NT2/D1 (cell line): ENCODE measurements around the gene TRAK1.

Experiments used
- SUZ12 ChIP-seq: IDR thresholded peaks from 2 replicates; pipeline ENCODE4 v1.6.1; 2011; ENCODE audit not compliant: insufficient read length, insufficient read depth; ENCODE audit errors: extremely low read depth
- YY1 ChIP-seq: IDR thresholded peaks from 2 replicates; pipeline ENCODE4 v1.6.1; 2011; ENCODE audit not compliant: insufficient read length, insufficient read depth
- ZNF274 ChIP-seq: IDR thresholded peaks from 2 replicates; pipeline ENCODE4 v1.6.1; 2011; ENCODE audit warnings: mild to moderate bottlenecking, low read depth, low read length

DNA sequence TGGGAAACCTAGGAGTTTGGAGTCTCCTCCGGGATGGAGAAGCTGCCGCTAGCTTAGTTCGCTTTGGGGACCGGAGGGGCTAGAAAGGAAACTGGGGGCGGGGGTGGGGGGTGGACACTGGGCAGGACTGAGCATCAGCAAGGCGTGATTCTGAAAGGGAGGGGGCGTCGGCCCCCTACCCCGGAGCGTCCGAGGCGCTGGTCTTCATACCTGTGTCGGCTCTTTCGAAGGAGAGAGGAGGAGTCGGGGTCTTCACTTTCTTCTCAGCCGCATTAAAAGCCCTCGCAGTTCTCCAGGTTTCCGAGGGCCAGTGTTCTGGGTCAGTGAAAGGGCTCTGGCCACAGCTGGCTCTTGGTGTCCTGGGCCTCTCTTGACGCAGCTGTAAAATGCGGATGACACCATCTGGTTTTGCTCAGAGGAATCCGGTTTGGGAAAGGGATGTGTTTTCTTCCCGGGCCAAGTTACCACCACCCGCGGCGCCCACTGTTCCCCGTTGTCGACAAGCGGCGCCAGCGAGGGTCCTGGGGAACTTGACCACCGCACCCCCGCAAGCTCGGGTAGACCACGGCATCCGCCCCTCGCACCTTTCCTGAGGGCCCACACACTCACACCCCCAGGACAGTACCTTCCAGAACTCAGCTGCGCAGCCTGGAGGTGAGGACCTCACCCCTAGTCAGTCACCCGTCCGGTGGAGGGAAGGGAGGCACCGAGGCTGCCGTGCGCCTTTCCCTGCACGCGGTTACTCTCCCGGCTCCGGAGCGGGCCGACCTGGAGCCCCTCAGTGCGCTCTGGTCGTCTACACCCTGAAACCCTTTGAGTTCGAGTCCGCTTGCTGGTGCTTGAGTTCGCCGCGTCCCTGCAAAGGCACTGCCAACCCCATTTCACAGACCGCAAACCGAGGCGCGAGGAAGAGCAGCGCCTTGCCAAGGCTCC lies 174.2 kb downstream of the TRAK1 start:
- TF ChIP-seq ZNF274 (no peak), YY1 (no peak), SUZ12 (no peak)
